HFF-Myc (cell line): Measurements from ENCODE around the gene PNCK.
"Not testable (repeated sequence)": the region's sequence is repeated elsewhere in the genome, so short reads cannot be mapped to it uniquely, and the experiment has no call there.

Experiments used
- DNase-seq: peaks from one replicate; pipeline ENCODE4 v3.0.0-alpha.2; 2011; ENCODE audit warnings: low read depth; ENCODE audit errors: extremely low read depth
- H3K4me3 ChIP-seq: replicated peaks from 2 replicates; pipeline ENCODE4 v1.5.1; 2011; ENCODE audit warnings: low read depth, mild to moderate bottlenecking, control low read depth, low read length
- CTCF ChIP-seq: IDR thresholded peaks from 2 replicates; pipeline ENCODE4 v1.5.1; 2012; ENCODE audit warnings: mild to moderate bottlenecking, low read depth, low read length, control low read depth; ENCODE audit errors: missing control alignments

PNCK gene

GRCh38 chrX:153709726-153710674 lies 36.4 kb upstream of the PNCK start:
- TF ChIP-seq CTCF, result no peak
- H3K4me3 ChIP-seq, result no peak overlapping the region
- DNase-seq, result no peak

GRCh38 chrX:153708415-153708814 lies 34.8 kb upstream of the PNCK start:
- DNase-seq, result peak; percentile 36
- TF ChIP-seq CTCF, result peak; percentile 63
- no peak overlapping the region for H3K4me3 ChIP-seq

GRCh38 chrX:153707406-153707805 lies 33.8 kb upstream of the PNCK start:
- no peak for DNase-seq
- TF ChIP-seq CTCF, result no peak
- H3K4me3 ChIP-seq, result no peak overlapping the region

- no peak for TF ChIP-seq CTCF
- DNase-seq, result no peak
- H3K4me3 ChIP-seq, result no peak overlapping the region
Observed at GRCh38 chrX:153706799-153707198, 33.2 kb upstream of the PNCK start.

- DNase-seq, H3K4me3 ChIP-seq: not testable (repeated sequence)
Observed at GRCh38 chrX:153705403-153706060, 31.9 kb upstream of the PNCK start.

GRCh38 chrX:153704631-153705402 lies 31.2 kb upstream of the PNCK start:
- H3K4me3 ChIP-seq, DNase-seq: not testable (repeated sequence)

GRCh38 chrX:153704021-153704526 lies 30.5 kb upstream of the PNCK start:
- TF ChIP-seq CTCF, result no peak
- H3K4me3 ChIP-seq, result no peak overlapping the region
- DNase-seq, result no peak
